ENCODE measurements around the gene ZNF750. TPM values are rescaled to one million over a fixed set of nuclear protein-coding genes. Genes with fewer than 3 reads are reported as not detected.

Gene ZNF750
- polyA plus RNA-seq, 1 donor (not counting 4 experiments of a cell fraction or from before 2014, with no cell fraction given), result 5.5 TPM

GRCh38 chr17:82846061-82846691 lies 6.4 kb upstream of the ZNF750 start:
- Histone ChIP-seq H4K20me1 (ENCODE audit: control insufficient read depth, extremely low read depth, insufficient read depth, low read length) (no peaks in the 10 kb centered on the region), H3K27me3 (ENCODE audit: control insufficient read depth, extremely low read depth, insufficient read depth, low read length) (no peaks in the 10 kb centered on the region), H3K27ac (ENCODE audit: control insufficient read depth, insufficient read depth, low read length) (no peak overlapping the region), H3K79me2 (ENCODE audit: control insufficient read depth, insufficient read depth, low read length) (peaks cover 6% of the 10 kb centered on the region), H2AFZ (ENCODE audit: control insufficient read depth, low read length) (no peak overlapping the region), H3K36me3 (ENCODE audit: control insufficient read depth in 2 of 2, extremely low read depth in 1 of 2, insufficient read depth in 2 of 2, low read length in 2 of 2) (peaks cover 3% of the 10 kb centered on the region in 2 experiments), H3K4me1 (ENCODE audit: control insufficient read depth, extremely low read depth, insufficient read depth, low read length) (no peaks in the 10 kb centered on the region), H3K9ac (ENCODE audit: control insufficient read depth, extremely low read depth, insufficient read depth, low read length) (no peak overlapping the region), H3K4me3 (ENCODE audit: control insufficient read depth in 2 of 3, extremely low read depth in 1 of 3, insufficient read depth in 2 of 3, low read depth in 1 of 3, low read length in 3 of 3) (no peak overlapping the region), H3K4me2 (ENCODE audit: control insufficient read depth, extremely low read depth, insufficient read depth, low read depth, low read length) (no peak overlapping the region), H3K9me1 (ENCODE audit: control insufficient read depth, extremely low read depth, insufficient read depth, low read length) (peaks cover 3% of the 10 kb centered on the region), H3K9me3 (ENCODE audit: control insufficient read depth, low read depth, low read length) (no peaks in the 10 kb centered on the region)
- no peak for DNase-seq (ENCODE audit: low read depth, low spot score)
- no peak for TF ChIP-seq EZH2 (IDR thresholded peaks at IDR 0.05; ENCODE audit: low read length)
- TF ChIP-seq CTCF (optimal IDR thresholded peaks at IDR 0.05 in 1 of 3, IDR thresholded peaks at IDR 0.05 in 1 of 3, conservative IDR thresholded peaks at IDR 0.05 in 1 of 3; ENCODE audit: extremely low read depth in 1 of 3, insufficient read depth in 2 of 3, low read length in 3 of 3), result no peak
- no peak for FAIRE-seq
- dilution Hi-C loops (cut with MboI; ENCODE audit: extremely low pct_ligation_motif_present, low sequenced_read_pairs), result no loop called here

GRCh38 chr17:82845163-82845807 lies 5.5 kb upstream of the ZNF750 start:
- FAIRE-seq (no peak), DNase-seq (ENCODE audit: low read depth, low spot score) (no peak)
- no peak overlapping the region for H3K4me3 ChIP-seq (ENCODE audit: control insufficient read depth in 2 of 3, extremely low read depth in 1 of 3, insufficient read depth in 2 of 3, low read depth in 1 of 3, low read length in 3 of 3)
- H2AFZ ChIP-seq (ENCODE audit: control insufficient read depth, low read length), result no peak overlapping the region
- H3K9me3 ChIP-seq (ENCODE audit: control insufficient read depth, low read depth, low read length), result no peaks in the 10 kb centered on the region
- H3K36me3 ChIP-seq (ENCODE audit: control insufficient read depth in 2 of 2, extremely low read depth in 1 of 2, insufficient read depth in 2 of 2, low read length in 2 of 2), result peaks cover 3% of the 10 kb centered on the region in 2 experiments
- H3K4me2 ChIP-seq (ENCODE audit: control insufficient read depth, extremely low read depth, insufficient read depth, low read depth, low read length), result no peak overlapping the region
- H3K4me1 ChIP-seq (ENCODE audit: control insufficient read depth, extremely low read depth, insufficient read depth, low read length), result peaks cover 6% of the 10 kb centered on the region
- H3K27ac ChIP-seq (ENCODE audit: control insufficient read depth, insufficient read depth, low read length), result no peak overlapping the region
- no peaks in the 10 kb centered on the region for H4K20me1 ChIP-seq (ENCODE audit: control insufficient read depth, extremely low read depth, insufficient read depth, low read length)
- no peaks in the 10 kb centered on the region for H3K27me3 ChIP-seq (ENCODE audit: control insufficient read depth, extremely low read depth, insufficient read depth, low read length)
- peaks cover 6% of the 10 kb centered on the region for H3K79me2 ChIP-seq (ENCODE audit: control insufficient read depth, insufficient read depth, low read length)
- dilution Hi-C loops (cut with MboI; ENCODE audit: extremely low pct_ligation_motif_present, low sequenced_read_pairs), result no loop called here
- no peak overlapping the region for H3K9ac ChIP-seq (ENCODE audit: control insufficient read depth, extremely low read depth, insufficient read depth, low read length)
- no peak for TF ChIP-seq EZH2 (IDR thresholded peaks at IDR 0.05; ENCODE audit: low read length)
- TF ChIP-seq CTCF (optimal IDR thresholded peaks at IDR 0.05 in 1 of 3, IDR thresholded peaks at IDR 0.05 in 1 of 3, conservative IDR thresholded peaks at IDR 0.05 in 1 of 3; ENCODE audit: extremely low read depth in 1 of 3, insufficient read depth in 2 of 3, low read length in 3 of 3), result no peak
- peaks cover 3% of the 10 kb centered on the region for H3K9me1 ChIP-seq (ENCODE audit: control insufficient read depth, extremely low read depth, insufficient read depth, low read length)

Data from keratinocyte (primary cell).